Measurements from ENCODE around the gene TACC3. TPM values are rescaled to one million over a fixed set of nuclear protein-coding genes. Genes with fewer than 3 reads are reported as not detected.

Gene TACC3
- polyA plus RNA-seq, 1 of the 3 experiments (the other 2 are of a cell fraction): 49.5 TPM

DNA sequence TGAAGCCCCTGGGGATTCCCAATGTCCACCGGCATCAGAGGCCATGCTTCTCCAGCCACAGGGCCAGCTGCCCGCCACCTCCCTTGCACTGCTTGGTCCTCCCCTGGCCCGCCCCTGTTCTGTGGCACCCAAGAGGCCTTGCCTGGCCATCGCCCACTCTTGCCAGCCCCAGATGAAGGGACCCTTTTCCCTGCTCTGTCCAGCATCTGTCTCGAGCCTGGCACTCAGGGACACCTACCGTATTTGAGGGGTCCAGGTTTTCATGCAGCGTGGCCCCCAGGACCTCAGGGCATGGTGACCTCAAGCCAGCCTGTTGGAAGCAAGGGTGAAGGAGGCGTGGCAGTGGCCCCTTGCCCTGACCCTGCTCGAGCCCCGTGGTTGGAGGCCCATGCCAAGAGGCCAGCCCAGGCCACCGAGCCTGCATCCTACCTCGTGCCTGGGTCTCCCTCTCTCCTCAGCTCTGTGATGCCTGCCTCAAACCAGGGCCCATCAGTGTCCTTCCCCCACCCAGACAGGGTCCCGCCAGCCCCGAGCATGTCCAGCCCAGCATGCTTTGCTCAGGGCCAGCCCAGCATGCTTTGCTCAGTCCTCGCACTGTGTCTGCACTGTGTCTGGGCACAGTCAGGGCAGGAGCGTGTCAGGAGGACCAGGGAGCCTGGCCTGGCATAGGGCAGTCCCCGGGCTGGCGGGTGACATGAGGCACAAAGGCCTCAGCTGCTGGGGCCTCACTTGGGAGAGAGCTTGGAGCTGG, 57.5 kb downstream of the TACC3 start:
- CTCF ChIA-PET: interaction anchor here (0.6 to 2.8 kb wide), 5 partner anchors 11 to 35 kb away, joined by 3 to 15 read pairs (median 4); no protein-coding TSS in a partner anchor

More for the DNA sequence above, 57.5 kb downstream of the TACC3 start:
- H3K79me2 ChIP-seq (ENCODE audit: insufficient read depth): no peaks in the 10 kb centered on the region
- H4K20me1 ChIP-seq (ENCODE audit: insufficient read depth): no peaks in the 10 kb centered on the region
- no peaks in the 10 kb centered on the region for H3K9me2 ChIP-seq
- no peaks in the 10 kb centered on the region for H3K9me3 ChIP-seq
- H3K4me2 ChIP-seq: no peak overlapping the region
- DNase-seq: no peak
- H3K27me3 ChIP-seq (ENCODE audit: insufficient read depth): no peaks in the 10 kb centered on the region
- H3K4me1 ChIP-seq (ENCODE audit: control insufficient read depth in 1 of 2, insufficient read depth in 2 of 2, low read depth in 1 of 2, low read length in 1 of 2): peaks cover 0 to 19% of the 10 kb centered on the region in 2 experiments; a peak in 1 of 4 replicates
- H3K27ac ChIP-seq (ENCODE audit: low read depth in 2 of 2, low read length in 1 of 2): no peak overlapping the region
- TF ChIP-seq, protein P1, sequence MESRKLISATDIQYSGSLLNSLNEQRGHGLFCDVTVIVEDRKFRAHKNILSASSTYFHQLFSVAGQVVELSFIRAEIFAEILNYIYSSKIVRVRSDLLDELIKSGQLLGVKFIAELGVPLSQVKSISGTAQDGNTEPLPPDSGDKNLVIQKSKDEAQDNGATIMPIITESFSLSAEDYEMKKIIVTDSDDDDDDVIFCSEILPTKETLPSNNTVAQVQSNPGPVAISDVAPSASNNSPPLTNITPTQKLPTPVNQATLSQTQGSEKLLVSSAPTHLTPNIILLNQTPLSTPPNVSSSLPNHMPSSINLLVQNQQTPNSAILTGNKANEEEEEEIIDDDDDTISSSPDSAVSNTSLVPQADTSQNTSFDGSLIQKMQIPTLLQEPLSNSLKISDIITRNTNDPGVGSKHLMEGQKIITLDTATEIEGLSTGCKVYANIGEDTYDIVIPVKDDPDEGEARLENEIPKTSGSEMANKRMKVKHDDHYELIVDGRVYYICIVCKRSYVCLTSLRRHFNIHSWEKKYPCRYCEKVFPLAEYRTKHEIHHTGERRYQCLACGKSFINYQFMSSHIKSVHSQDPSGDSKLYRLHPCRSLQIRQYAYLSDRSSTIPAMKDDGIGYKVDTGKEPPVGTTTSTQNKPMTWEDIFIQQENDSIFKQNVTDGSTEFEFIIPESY (IDR thresholded peaks at IDR 0.05; ENCODE audit: borderline replicate concordance, low read depth): no peak
- TF ChIP-seq, protein P2, sequence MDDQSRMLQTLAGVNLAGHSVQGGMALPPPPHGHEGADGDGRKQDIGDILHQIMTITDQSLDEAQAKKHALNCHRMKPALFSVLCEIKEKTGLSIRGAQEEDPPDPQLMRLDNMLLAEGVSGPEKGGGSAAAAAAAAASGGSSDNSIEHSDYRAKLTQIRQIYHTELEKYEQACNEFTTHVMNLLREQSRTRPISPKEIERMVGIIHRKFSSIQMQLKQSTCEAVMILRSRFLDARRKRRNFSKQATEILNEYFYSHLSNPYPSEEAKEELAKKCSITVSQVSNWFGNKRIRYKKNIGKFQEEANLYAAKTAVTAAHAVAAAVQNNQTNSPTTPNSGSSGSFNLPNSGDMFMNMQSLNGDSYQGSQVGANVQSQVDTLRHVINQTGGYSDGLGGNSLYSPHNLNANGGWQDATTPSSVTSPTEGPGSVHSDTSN (IDR thresholded peaks at IDR 0.05): no peak
- TF ChIP-seq JUND (IDR thresholded peaks at IDR 0.05): no peak
- no peak for TF ChIP-seq YY1 (IDR thresholded peaks at IDR 0.05; ENCODE audit: low read depth)
- TF ChIP-seq EP300 (IDR thresholded peaks at IDR 0.05; ENCODE audit: borderline replicate concordance in 1 of 2, low read depth in 1 of 2, low read length in 1 of 2): no peak
- TF ChIP-seq RFX5 (IDR thresholded peaks at IDR 0.05; ENCODE audit: low read length): no peak
- TF ChIP-seq, protein P3, sequence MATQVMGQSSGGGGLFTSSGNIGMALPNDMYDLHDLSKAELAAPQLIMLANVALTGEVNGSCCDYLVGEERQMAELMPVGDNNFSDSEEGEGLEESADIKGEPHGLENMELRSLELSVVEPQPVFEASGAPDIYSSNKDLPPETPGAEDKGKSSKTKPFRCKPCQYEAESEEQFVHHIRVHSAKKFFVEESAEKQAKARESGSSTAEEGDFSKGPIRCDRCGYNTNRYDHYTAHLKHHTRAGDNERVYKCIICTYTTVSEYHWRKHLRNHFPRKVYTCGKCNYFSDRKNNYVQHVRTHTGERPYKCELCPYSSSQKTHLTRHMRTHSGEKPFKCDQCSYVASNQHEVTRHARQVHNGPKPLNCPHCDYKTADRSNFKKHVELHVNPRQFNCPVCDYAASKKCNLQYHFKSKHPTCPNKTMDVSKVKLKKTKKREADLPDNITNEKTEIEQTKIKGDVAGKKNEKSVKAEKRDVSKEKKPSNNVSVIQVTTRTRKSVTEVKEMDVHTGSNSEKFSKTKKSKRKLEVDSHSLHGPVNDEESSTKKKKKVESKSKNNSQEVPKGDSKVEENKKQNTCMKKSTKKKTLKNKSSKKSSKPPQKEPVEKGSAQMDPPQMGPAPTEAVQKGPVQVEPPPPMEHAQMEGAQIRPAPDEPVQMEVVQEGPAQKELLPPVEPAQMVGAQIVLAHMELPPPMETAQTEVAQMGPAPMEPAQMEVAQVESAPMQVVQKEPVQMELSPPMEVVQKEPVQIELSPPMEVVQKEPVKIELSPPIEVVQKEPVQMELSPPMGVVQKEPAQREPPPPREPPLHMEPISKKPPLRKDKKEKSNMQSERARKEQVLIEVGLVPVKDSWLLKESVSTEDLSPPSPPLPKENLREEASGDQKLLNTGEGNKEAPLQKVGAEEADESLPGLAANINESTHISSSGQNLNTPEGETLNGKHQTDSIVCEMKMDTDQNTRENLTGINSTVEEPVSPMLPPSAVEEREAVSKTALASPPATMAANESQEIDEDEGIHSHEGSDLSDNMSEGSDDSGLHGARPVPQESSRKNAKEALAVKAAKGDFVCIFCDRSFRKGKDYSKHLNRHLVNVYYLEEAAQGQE (IDR thresholded peaks at IDR 0.05; ENCODE audit: low read depth, low read length): no peak
- TF ChIP-seq, protein P4, sequence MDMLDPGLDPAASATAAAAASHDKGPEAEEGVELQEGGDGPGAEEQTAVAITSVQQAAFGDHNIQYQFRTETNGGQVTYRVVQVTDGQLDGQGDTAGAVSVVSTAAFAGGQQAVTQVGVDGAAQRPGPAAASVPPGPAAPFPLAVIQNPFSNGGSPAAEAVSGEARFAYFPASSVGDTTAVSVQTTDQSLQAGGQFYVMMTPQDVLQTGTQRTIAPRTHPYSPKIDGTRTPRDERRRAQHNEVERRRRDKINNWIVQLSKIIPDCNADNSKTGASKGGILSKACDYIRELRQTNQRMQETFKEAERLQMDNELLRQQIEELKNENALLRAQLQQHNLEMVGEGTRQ (IDR thresholded peaks at IDR 0.05; ENCODE audit: borderline replicate concordance, low read depth, low read length): no peak
- TF ChIP-seq RCOR1 (IDR thresholded peaks at IDR 0.05; ENCODE audit: low read length): no peak
- TF ChIP-seq EZH2phosphoT487 (IDR thresholded peaks at IDR 0.05; ENCODE audit: borderline replicate concordance, low read depth): no peak
- TF ChIP-seq CHD2 (IDR thresholded peaks at IDR 0.05; ENCODE audit: low read length, partially characterized antibody): no peak
- TF ChIP-seq MEF2A (IDR thresholded peaks at IDR 0.05; ENCODE audit: borderline replicate concordance, low read depth): no peak
- no peak for TF ChIP-seq TAF1 (IDR thresholded peaks at IDR 0.05; ENCODE audit: borderline replicate concordance, low read depth, low read length)
- no peak for TF ChIP-seq FOSL2 (IDR thresholded peaks at IDR 0.05; ENCODE audit: borderline replicate concordance, low read depth)
- no peak for TF ChIP-seq IRF3 (IDR thresholded peaks at IDR 0.05; ENCODE audit: low read depth, low read length)
- TF ChIP-seq SIN3A (IDR thresholded peaks at IDR 0.05; ENCODE audit: borderline replicate concordance, low read depth, low read length): no peak
- WGBS (ENCODE audit: low lambda C conversion rate): 79% methylated on average over 13 of the region's 18 CpGs
- no peak overlapping the region for H2AFZ ChIP-seq (ENCODE audit: low read depth)
- H3K36me3 ChIP-seq (replicated peaks in 1 of 2; ENCODE audit: control insufficient read depth in 1 of 2, insufficient read depth in 2 of 2, low read length in 1 of 2): no peaks in the 10 kb centered on the region
- H3F3A ChIP-seq (replicated peaks; ENCODE audit: insufficient read depth): no peaks in the 10 kb centered on the region
- POLR2A ChIA-PET: no interaction called here
- no peak overlapping the region for H3K9ac ChIP-seq
- no peak overlapping the region for H3K4me3 ChIP-seq (ENCODE audit: low read depth in 2 of 2, low read length in 1 of 2)

Measured in SK-N-SH (cell line).